Trophoblast cell (in vitro differentiated cells and primary cell): ENCODE data around the gene DNAJC24.

ENCODE experiments used
- DNase-seq, 2 donors: peaks; one replicate each; pipeline ENCODE4 v3.0.0-alpha.2; 2016
- H2AFZ ChIP-seq: 2 replicates; pipeline ENCODE4 v1.6.1; 2013; ENCODE audit warnings: low read length, moderate library complexity, mild to moderate bottlenecking; ENCODE audit not compliant: insufficient read depth, poor library complexity
- H2AK5ac ChIP-seq: 2 replicates; pipeline ENCODE4 v1.6.1; 2013; ENCODE audit warnings: mild to moderate bottlenecking, low read length
- H2BK120ac ChIP-seq: 2 replicates; pipeline ENCODE4 v1.6.1; 2013; ENCODE audit warnings: low read length, mild to moderate bottlenecking, moderate library complexity; ENCODE audit not compliant: insufficient read depth, poor library complexity
- H2BK12ac ChIP-seq: 2 replicates; pipeline ENCODE4 v1.6.1; 2013; ENCODE audit warnings: mild to moderate bottlenecking, low read length, moderate library complexity
- H2BK5ac ChIP-seq: 2 replicates; pipeline ENCODE4 v1.6.1; 2013; ENCODE audit warnings: low read length, low read depth, moderate library complexity, mild to moderate bottlenecking; ENCODE audit not compliant: poor library complexity
- H3K14ac ChIP-seq: 2 replicates; pipeline ENCODE4 v1.6.1; 2013; ENCODE audit warnings: mild to moderate bottlenecking, low read length
- H3K18ac ChIP-seq: 2 replicates; pipeline ENCODE4 v1.6.1; 2013; ENCODE audit warnings: mild to moderate bottlenecking, low read length
- H3K23ac ChIP-seq: 2 replicates; pipeline ENCODE4 v1.6.1; 2013; ENCODE audit warnings: low read length
- H3K27ac ChIP-seq: 2 replicates; pipeline ENCODE4 v1.5.1; 2013; ENCODE audit warnings: low read depth, mild to moderate bottlenecking, inconsistent platforms, low read length, moderate library complexity
- H3K27me3 ChIP-seq: 2 replicates; pipeline ENCODE4 v1.6.1; 2013; ENCODE audit warnings: inconsistent platforms, mild to moderate bottlenecking, low read length, moderate library complexity; ENCODE audit not compliant: insufficient read depth
- H3K36me3 ChIP-seq, 2 experiments: 1 replicate in 1 of 2; 2 replicates in 1 of 2; pipeline ENCODE4 v1.6.1; 2013; ENCODE audit warnings: low read length in 2 of 2, mild to moderate bottlenecking in 2 of 2, moderate library complexity in 1 of 2; ENCODE audit not compliant: insufficient read depth in 2 of 2, control insufficient read depth in 1 of 2
- H3K4ac ChIP-seq: 2 replicates; pipeline ENCODE4 v1.6.1; 2013; ENCODE audit warnings: low read depth, mild to moderate bottlenecking, low read length, moderate library complexity
- H3K4me1 ChIP-seq, 2 experiments: 1 replicate in 1 of 2; 2 replicates in 1 of 2; pipeline ENCODE4 v1.6.1; 2013; ENCODE audit warnings: low read length in 2 of 2, mild to moderate bottlenecking in 2 of 2, moderate library complexity in 1 of 2; ENCODE audit not compliant: insufficient read depth in 2 of 2, control insufficient read depth in 1 of 2
- H3K4me2 ChIP-seq: 2 replicates; pipeline ENCODE4 v1.6.1; 2013; ENCODE audit warnings: inconsistent platforms, mild to moderate bottlenecking, low read length, moderate library complexity
- H3K4me3 ChIP-seq: 2 replicates; pipeline ENCODE4 v1.5.1; 2013; ENCODE audit warnings: mild to moderate bottlenecking, low read depth, low read length, inconsistent platforms
- H3K79me1 ChIP-seq: one replicate; pipeline ENCODE4 v1.6.1; 2013; ENCODE audit warnings: low read length
- H3K79me2 ChIP-seq: 2 replicates; pipeline ENCODE4 v1.6.1; 2013; ENCODE audit warnings: low read length, mild to moderate bottlenecking; ENCODE audit not compliant: control insufficient read depth, insufficient read depth, poor library complexity
- H3K9ac ChIP-seq: 2 replicates; pipeline ENCODE4 v1.6.1; 2013; ENCODE audit warnings: mild to moderate bottlenecking, low read length
- H3K9me3 ChIP-seq: 2 replicates; pipeline ENCODE4 v1.6.1; 2013; ENCODE audit warnings: low read depth, mild to moderate bottlenecking, control low read depth, inconsistent platforms, low read length; ENCODE audit not compliant: insufficient read depth
- H4K12ac ChIP-seq: 2 replicates; pipeline ENCODE4 v1.6.1; 2013; ENCODE audit warnings: low read depth, mild to moderate bottlenecking, low read length, moderate library complexity
- H4K8ac ChIP-seq: 2 replicates; pipeline ENCODE4 v1.6.1; 2013; ENCODE audit warnings: low read depth, mild to moderate bottlenecking, low read length, moderate library complexity
- H4K91ac ChIP-seq: one replicate; pipeline ENCODE4 v1.6.1; 2013; ENCODE audit warnings: low read depth, mild to moderate bottlenecking, low read length, moderate library complexity
- WGBS: extraction: QIAGEN DNeasy Blood & Tissue Kit; methylation state at CpG from one replicate; pipeline ENCODE4 v1.1.7; 2013; ENCODE audit warnings: missing lambda C conversion rate; ENCODE audit not compliant: insufficient read length, insufficient coverage; ENCODE audit errors: extremely low coverage; 5-methylcytosine and 5-hydroxymethylcytosine counted together

The DNAJC24 gene

GRCh38 chr11:31480930-31481329, 111.3 kb downstream of the DNAJC24 start:
- no peak overlapping the region for H3K23ac ChIP-seq
- no peaks in the 10 kb centered on the region for H3K9me3 ChIP-seq
- no peaks in the 10 kb centered on the region for H3K27me3 ChIP-seq
- H3K79me1 ChIP-seq, result no peaks in the 10 kb centered on the region
- H3K4me2 ChIP-seq, result no peak overlapping the region
- H2AFZ ChIP-seq, result no peak overlapping the region
- H3K18ac ChIP-seq, result no peak overlapping the region
- no peak for DNase-seq
- H2AK5ac ChIP-seq, result no peak overlapping the region
- no peak overlapping the region for H4K12ac ChIP-seq
- H2BK120ac ChIP-seq, result no peak overlapping the region
- no peak overlapping the region for H2BK12ac ChIP-seq
- no peak overlapping the region for H3K4ac ChIP-seq
- no peaks in the 10 kb centered on the region for H3K79me2 ChIP-seq
- no peak overlapping the region for H3K27ac ChIP-seq
- H3K14ac ChIP-seq, result no peak overlapping the region
- H4K8ac ChIP-seq, result no peak overlapping the region
- no CpG with 5 or more reads among the region's 3 CpGs for WGBS
- H3K36me3 ChIP-seq, result no peaks in the 10 kb centered on the region
- H3K9ac ChIP-seq, result no peak overlapping the region
- H3K4me1 ChIP-seq, result no peaks in the 10 kb centered on the region
- no peak overlapping the region for H4K91ac ChIP-seq
- no peak overlapping the region for H3K4me3 ChIP-seq
- no peak overlapping the region for H2BK5ac ChIP-seq
